NCI-H2196 treated with DMSO at 0.1 percent for 48 hours (cell line): ENCODE results near the gene ARHGAP4.

ENCODE experiments used
- DNase-seq: peaks from one replicate; lab custom pipeline; 2025; ENCODE audit not compliant: unreplicated experiment; lab: John Stamatoyannopoulos, UW

The ARHGAP4 gene

DNA sequence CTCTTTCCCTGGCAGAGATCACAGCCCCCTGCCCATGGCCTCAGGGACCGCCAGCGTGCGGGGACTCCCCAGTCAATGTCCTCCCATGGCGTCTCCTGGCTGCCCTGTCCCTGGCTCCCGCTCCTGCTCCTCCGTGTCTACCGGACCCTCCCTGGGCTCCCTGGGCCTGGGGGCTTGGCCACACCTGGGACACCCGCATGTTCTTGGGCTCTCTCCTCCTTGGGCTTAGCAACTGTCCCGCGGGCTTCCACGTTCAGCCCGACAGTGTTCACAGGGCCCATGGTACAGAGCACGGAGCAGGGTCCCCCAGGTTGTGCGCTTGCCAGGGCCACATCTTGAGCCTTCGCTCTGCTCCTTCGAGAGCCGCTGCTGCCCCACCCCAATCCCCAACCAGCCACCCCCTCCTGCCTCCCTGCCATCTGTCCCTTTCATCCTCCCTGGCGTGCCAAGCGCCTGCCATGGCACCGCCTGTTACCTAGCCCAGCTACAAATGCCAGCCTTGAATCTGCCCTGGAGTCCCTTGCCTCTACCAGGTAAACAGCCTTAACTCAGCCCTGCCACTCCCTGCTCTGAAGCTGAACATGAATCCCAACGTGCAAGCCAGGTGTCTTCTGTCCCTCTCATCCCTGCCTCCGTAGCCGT, 17.7 kb downstream of the ARHGAP4 start:
- no peak for DNase-seq

DNA sequence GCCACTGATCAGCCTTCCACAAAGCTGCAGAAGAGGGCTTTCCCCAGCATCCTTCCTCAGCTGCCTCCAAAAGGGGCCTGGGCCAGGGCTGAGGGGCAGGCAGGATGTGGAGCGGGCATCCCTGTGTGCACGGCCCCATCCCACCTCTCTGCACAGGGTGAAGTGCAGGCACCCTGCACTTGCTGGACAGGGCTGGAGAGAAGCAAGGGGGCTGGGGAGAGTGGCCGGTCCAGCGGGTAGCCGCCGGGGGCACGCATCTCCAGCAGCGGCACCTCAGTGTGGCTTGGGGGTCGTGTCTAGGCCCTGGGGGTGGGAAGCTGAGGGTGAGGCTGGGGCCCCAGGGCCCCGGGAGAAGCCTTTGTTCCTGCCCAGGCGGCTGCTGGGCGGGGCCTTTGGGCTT, 18.6 kb downstream of the ARHGAP4 start:
- no peak for DNase-seq

DNA sequence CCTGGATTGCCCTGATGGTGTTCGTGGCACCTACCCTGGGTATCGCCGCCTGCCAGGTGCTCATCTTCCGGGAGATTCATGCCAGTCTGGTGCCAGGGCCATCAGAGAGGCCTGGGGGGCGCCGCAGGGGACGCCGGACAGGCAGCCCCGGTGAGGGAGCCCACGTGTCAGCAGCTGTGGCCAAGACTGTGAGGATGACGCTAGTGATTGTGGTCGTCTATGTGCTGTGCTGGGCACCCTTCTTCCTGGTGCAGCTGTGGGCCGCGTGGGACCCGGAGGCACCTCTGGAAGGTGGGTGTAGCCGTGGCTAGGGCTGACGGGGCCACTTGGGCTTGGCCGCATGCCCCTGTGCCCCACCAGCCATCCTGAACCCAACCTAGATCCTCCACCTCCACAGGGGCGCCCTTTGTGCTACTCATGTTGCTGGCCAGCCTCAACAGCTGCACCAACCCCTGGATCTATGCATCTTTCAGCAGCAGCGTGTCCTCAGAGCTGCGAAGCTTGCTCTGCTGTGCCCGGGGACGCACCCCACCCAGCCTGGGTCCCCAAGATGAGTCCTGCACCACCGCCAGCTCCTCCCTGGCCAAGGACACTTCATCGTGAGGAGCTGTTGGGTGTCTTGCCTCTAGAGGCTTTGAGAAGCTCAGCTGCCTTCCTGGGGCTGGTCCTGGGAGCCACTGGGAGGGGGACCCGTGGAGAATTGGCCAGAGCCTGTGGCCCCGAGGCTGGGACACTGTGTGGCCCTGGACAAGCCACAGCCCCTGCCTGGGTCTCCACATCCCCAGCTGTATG, 19.7 kb downstream of the ARHGAP4 start:
- DNase-seq: no peak

DNA sequence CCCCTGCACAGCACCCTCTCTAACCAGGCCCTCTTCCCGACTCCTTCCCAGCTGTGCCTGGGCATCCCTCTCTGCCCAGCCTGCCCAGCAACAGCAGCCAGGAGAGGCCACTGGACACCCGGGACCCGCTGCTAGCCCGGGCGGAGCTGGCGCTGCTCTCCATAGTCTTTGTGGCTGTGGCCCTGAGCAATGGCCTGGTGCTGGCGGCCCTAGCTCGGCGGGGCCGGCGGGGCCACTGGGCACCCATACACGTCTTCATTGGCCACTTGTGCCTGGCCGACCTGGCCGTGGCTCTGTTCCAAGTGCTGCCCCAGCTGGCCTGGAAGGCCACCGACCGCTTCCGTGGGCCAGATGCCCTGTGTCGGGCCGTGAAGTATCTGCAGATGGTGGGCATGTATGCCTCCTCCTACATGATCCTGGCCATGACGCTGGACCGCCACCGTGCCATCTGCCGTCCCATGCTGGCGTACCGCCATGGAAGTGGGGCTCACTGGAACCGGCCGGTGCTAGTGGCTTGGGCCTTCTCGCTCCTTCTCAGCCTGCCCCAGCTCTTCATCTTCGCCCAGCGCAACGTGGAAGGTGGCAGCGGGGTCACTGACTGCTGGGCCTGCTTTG, 20.5 kb downstream of the ARHGAP4 start:
- DNase-seq: no peak

DNA sequence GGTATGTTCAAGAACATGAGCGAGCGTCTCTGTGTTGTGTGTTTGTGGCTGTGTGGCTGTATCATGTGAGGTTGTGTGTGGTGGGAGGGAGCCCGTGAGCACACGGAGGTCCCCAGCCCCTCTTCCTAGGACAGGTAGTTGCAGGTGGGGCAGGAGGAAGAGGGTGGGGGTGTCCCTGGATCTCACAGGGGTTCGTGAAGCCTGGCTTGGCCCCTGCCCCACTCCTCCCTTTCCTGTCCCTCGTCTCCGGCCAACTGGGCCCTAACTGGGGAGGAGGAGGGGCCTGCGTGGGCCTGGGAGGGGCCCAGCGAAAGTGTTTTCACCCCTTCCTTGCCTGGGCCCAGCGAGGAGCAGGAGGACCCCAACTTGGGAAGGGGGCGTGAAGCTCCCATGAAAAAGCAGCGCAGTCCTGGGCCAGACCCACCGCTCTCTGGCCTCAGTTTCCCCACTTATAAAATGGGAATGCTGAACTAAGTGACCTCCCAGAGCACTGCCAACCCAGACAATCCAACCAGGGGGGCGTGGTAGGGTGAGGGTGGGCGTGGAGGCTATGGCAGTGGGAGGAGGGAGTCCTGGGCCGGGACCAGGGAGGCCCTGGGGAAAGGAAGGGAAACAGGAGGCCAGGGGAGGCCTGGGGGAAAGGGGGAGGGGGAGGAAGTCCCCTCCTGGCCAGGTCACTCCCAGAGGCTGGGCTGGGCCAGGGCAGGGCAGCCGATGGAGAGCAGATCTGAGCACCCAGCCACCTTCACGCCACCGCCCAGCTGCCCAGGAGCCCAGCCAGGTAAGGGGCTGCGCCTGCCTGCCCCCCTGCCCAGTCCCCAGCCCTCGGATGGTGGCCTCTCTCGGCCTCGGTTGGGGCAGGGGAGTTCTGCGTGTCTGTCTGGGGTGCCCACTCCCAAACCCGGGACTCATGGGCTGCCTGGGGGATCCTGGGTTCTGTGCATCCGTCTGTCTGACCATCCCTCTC, 21.8 kb downstream of the ARHGAP4 start, which contains the start of gene AVPR2:
AVPR2 (plus strand) TSS at position 683 of the 967 bp plus-strand sequence. CDS start 473 bp downstream, outside the sequence.
- DNase-seq: no peak

DNA sequence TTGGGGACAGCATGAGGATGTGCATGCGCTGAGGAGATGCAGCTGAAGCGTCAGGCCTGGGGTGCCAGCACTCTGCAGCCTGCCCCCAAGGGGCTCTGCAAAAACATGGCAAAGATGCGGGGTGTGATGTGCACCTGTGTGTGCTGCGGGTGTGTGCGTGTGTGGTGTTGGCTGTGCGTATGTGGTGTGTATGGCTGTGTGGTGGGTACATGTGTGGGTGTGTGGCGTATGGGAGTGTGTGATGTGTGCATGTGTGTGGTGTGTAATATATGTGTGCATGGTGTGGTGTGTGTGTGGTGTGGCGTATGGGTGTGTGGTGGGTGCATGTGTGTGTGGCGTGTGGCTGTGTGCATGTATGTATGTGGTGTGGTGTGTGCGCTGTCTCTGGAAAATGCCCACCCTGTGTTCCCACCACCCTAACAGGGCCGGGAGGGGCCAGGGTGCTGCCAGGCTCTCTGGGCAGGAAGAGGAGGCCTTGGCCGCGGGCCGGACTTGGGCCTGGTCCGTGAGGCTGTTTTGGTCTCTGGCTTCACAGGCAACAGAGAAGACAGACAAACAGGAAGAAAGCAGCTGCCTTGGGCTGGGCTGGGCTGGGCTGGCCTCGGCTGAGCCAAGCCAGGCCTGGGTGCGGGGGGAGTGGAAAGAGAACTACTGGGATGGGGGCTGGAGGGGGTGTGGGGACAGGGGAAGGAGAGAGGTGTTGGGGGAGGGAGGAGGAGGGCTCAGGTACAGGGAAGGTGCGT, 22.7 kb downstream of the ARHGAP4 start:
- DNase-seq: no peak

DNA sequence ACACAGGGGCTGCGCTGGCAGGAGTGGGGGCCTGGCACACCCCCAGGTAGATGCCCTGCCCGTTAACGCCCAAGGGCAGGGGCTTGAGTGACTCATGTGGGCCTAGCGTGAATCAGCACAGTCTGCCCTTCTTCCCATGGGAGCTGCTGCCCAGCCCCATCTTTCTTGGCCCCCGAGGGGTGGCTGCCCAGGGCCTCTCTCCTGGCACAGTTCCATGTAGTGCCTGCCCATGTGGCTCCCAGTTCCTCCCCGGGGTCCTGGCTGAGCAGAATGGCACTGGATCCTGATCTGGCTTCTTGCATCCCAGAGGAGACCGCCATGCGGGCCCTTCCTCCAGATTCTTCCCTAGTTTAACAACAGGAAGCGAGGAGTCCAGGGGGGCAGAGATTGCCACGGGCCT, 23.7 kb downstream of the ARHGAP4 start:
- DNase-seq: no peak

DNA sequence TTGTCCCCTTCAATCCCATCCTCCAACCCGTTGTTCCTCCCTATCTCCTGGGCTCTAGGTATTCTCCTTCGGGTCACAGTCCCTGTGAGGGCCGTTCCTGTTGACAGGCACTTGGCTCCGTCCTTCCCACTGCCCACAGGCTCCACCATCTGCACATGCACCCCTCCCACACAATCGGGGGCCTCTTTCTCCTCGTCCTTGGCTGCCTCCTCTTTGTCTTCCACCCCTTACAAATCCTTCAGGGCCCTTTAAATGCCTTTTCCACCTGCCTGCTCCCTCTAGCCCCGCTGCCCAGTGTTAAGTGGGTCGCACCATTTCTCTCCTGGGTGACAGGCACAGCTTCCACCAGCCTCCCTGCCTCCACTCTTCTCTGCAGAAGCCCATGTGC, 24.3 kb downstream of the ARHGAP4 start:
- DNase-seq: no peak

DNA sequence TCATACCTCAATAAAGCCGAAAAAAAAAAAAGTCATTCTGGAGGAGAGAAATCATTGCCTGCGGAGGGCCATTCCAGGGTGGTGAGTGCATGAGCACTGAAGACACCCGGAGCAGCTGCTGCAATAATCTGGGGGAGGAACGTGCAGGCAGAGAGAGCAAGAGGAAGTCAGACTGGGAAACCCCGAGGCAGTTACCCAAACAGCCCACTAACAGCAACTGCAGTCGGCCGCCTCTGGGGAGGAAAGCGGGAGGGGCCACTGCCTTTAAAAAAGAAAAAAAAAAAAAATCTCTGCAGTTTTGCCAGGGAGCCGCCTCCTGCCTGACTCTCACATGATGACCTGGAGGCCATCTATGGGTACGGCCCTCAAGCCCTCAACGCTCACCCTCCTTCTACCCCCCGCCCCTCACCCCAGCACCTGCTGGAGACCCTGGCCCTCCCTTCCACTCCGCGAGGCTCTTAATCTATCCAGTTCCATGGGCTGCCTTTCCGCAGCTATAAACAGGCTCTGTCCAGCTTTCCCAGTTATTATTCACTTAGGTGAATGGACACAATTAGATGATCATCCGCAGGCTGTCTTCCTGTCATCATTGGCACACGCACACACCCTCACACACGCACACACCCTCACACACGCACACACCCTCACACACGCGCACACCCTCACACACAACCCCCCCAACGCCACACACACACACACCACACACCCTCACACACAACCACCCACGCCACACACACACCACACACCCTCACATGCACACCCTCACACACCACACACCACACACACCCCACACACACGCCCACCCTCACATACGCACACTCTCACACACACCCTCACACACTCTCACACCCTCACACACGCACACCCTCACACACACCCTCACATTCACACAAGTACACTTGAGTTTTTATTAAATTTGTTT, 25.0 kb downstream of the ARHGAP4 start:
- DNase-seq: no peak

DNA sequence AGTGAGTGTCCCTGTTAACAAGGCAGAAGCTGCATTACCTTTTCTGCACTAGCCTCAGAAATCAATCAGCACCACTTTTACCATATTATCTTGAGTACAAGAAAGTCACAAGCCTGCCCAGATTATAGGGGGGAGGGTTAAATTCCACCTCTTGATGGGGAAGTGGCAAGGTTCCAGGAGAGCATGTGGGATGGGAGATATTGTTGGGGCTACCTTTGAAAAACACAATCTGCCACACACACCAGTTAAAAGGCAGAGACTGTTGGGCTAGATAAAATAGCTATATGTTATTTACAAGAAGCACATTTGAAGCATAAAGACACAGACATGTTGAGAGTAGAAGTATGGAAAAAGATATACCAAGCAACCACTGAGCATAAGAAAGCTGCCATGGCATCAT, 28.2 kb downstream of the ARHGAP4 start:
- no peak for DNase-seq

DNA sequence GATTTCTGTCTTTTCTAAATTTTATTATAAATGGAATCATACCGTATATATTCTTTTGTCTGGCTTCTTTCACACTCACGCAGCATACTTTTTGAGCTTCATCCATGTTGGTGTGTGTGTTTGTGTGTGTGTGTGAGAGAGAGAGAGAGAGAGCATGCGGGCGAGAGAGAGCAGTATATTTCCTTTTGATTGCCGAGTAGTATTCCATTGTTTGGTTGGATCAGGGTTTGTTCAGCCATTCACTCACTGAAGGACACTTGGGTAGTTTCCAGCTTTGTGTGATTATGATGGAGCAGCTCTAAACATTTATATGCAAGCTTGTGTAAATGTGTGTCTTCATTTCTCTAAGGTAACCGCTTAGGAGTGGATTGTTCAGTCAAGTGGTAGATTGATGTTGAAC, 36.9 kb downstream of the ARHGAP4 start:
- no peak for DNase-seq

DNA sequence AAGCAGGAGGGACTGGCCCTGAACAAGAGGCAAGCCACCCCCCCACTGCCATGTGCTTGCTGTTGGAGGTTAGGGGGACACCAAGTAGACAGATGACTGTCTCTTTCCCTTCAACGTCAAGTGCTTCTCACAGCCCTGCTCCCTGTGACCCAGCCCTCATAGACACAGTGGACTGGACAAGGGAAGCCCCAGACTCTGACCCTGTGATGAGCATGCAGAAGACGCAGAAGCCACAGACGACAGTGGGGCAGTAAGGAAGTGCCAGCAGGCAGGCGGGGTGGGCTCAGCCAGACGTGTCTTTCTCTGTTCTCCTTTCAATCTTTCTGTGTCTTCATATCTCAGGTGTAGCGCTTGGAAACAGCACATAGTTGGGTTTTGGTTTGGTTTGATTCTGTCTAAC, 37.7 kb downstream of the ARHGAP4 start:
- DNase-seq: no peak

DNA sequence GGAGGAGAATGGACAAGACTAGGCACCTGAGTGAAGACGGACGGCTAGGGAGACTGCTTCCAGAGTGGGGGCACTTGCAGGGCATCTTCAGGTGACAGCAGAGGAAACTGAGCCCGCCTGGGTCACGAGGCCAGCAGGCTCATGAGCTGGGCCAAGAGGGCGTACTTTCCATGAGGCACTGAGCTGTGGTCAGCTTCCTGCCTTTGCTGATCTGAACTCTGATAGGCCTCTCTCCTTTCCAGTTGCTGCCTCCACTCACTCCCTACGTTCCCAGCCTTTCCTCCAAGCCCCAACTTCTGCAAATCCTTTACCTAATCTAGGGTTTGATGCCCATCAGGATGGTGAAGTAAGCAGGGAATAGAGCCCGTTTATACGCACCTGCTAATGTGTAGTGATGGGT, 38.7 kb downstream of the ARHGAP4 start:
- DNase-seq: no peak

DNA sequence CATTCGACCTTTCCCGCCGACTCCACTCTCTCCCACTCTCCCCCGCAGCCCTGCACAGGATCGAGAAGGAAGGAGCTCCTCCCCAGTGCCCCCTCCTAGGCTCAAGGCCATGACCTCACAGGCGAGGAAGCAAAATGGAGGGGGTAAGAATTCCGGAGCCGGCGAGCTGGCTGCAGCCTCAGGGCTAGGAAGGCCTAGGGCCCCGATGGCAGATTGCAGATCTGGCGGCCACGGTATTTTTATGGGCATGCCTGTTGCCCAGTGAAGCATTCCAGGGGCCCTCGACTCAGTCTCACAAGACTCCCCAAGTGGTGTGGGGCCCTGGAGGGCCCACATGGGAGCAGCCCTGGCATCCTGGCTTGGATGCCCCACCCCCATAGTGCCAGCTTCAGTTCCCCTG, 39.1 kb downstream of the ARHGAP4 start:
- no peak for DNase-seq

DNA sequence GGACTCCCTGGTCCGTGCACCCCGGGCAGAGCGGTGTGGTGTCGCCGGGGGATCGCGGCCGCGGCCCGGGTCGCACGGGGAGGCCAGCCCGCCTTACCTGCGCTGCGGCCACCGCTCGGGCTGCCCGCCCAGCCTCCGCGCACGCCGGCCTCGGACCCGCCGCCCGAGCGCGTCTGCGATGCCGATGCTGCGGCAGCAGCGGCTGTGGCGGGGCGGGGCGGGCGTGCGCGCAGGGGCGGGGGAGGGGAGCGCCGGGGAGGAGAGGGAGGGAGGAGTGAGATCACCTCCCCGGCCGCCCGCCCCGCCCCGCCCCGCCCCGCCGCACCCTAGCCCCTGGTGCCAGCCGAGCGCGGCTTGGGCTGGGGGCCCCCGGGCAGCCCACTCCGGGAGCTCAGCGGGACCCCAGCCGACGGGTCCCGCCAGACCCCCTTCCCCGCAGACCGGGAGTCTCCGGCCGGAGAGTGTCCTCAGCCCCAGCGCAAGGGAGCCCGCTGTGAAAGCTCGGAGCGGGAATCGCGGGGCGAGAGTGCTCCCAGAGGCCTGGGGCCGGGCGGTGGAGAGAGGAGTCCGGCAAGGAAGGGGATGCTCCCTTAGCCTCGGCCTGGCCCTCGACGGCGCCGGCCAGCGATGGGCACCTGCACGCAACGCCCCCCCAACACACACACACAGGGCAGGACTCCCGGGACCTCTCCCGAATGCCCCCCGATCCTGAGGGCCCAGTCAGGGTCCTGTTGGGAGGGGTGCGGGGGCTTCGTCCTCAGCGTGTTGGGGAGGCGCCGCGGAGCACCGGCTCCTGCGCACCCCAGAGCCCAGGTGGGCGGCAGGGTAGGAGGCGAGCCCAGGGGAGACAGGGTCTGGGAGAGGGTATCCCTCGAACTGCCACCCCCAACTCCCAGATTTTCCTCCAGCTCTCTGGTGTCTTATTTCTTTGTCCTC, 39.8 kb downstream of the ARHGAP4 start, which contains the start of gene L1CAM:
L1CAM (minus strand) TSS at position 206 of the 936 bp plus-strand sequence. CDS start 10,337 bp downstream, outside the sequence.
- no peak for DNase-seq

DNA sequence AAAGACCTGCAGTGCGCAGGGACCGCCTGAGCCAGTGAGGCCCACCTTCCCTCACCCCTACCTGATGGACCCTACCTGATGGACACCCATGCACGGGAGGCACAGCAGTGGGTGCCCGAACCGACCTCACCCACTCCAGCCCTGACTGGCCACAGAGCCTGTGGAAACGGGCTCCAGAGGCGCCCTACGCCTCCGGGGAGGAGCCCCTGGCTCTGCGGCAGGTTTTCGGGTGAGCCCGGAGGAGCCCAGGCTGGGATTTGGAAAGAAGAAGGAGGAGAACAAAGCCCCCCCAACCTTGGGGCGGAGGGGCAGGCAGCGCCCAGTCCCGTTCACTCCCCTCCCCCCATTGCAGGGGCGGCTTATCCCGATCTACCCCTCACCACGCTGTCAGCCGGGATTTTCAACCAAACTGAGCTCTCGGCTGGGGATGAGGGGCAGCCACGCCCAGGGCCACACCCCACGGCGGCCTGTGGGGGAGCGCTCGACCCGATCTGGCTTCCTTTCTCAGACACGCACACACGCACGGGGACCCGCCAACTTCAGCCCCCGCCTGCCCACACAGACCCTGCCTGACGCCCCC, 40.8 kb downstream of the ARHGAP4 start:
- no peak for DNase-seq

DNA sequence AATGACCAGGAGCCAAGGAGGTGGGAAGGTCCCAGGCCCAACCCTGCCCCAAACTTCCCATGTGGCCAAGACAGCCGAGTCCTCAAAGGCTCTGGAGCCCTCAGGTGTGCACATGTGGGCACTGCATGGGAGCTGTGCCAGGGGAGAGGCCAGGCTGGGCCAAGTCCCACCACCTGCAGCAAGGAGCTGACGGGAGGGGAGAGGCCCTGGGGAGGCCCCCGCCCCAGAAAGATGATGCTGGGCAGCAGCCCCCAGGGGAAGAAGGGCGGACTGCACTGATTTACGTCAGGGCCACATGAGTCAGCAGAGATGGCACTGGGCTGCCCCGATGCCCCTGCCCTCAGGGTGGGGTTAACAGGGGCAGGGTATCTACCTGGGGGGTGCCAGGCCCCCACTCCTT, 41.5 kb downstream of the ARHGAP4 start:
- DNase-seq: no peak

DNA sequence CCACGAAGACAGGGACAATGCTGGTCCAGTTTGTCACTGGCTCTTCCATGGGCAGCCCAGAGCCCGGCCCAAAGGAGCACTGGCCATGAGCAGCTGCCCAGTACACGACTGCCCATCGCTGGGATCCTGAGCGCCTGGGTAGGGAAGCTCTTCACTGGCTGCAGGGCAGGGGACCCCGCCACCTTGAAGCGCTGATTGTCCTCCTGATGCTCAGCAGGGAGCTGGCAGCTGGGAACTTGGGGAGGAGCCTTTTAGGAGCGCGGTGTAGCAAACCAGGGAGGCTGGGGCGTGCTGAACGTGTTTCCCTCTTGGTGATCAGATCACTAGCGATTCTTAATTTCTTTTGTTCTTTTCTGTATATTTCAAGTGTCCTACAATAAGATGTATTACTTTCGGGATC, 41.9 kb downstream of the ARHGAP4 start:
- no peak for DNase-seq
